Measurements from ENCODE around the gene EMID1. TPM values are rescaled to one million over a fixed set of nuclear protein-coding genes. Genes with fewer than 3 reads are reported as not detected.
A peak's percentile ranks its signal among the peaks of the same experiment; 100 is the strongest.

Gene EMID1
- total RNA-seq, 3 donors from 2014 or later, result 1.1 to 4.6 (median 2.3) TPM

- Histone ChIP-seq H3K27ac (peak overlapping the region; percentile 98 to 99), H3K4me1 (peaks cover 7 to 11% of the 10 kb centered on the region in 2 donors), H3K4me3 (peak overlapping the region; percentile 77 to 95 (median 95)), H3K36me3 (no peaks in the 10 kb centered on the region), H3K9me3 (no peaks in the 10 kb centered on the region), H3K27me3 (no peaks in the 10 kb centered on the region)
- DNase-seq (ENCODE audit: low spot score in 2 of 2), result no peak
- intact Hi-C loops (cut with DNase I; ENCODE audit: low total_unique reads), result no loop called here
- TF ChIP-seq POLR2A (IDR thresholded peaks at IDR 0.05) (no peak), CTCF (IDR thresholded peaks at IDR 0.05) (no peak), POLR2AphosphoS5 (IDR thresholded peaks at IDR 0.05) (no peak)
Observed at GRCh38 chr22:29266564-29267461, 61.1 kb downstream of the EMID1 start.

GRCh38 chr22:29267462-29267857, 61.8 kb downstream of the EMID1 start:
- no peaks in the 10 kb centered on the region for H3K9me3 ChIP-seq
- no peak for DNase-seq (ENCODE audit: low spot score in 2 of 2)
- H3K27me3 ChIP-seq, result no peaks in the 10 kb centered on the region
- TF ChIP-seq POLR2A (IDR thresholded peaks at IDR 0.05), result no peak
- no peak for TF ChIP-seq CTCF (IDR thresholded peaks at IDR 0.05)
- no peak for TF ChIP-seq POLR2AphosphoS5 (IDR thresholded peaks at IDR 0.05)
- peak overlapping the region; percentile 98 to 99 for H3K27ac ChIP-seq
- H3K4me1 ChIP-seq, result peaks cover 7 to 16% of the 10 kb centered on the region in 2 donors
- intact Hi-C loops (cut with DNase I; ENCODE audit: low total_unique reads), result no loop called here
- peak overlapping the region; percentile 77 to 95 (median 95) for H3K4me3 ChIP-seq
- H3K36me3 ChIP-seq, result no peaks in the 10 kb centered on the region

- TF ChIP-seq CTCF (IDR thresholded peaks at IDR 0.05) (peak in 2 of 3 donors; percentile 32 to 33), POLR2A (IDR thresholded peaks at IDR 0.05) (peak; percentile 86), POLR2AphosphoS5 (IDR thresholded peaks at IDR 0.05) (peak; percentile 89 to 98 (median 95))
- DNase-seq (ENCODE audit: low spot score in 2 of 2), result peak; percentile 91 to 94
- Histone ChIP-seq H3K27me3 (no peaks in the 10 kb centered on the region), H3K4me1 (peaks cover 7 to 16% of the 10 kb centered on the region in 2 donors), H3K36me3 (no peaks in the 10 kb centered on the region), H3K4me3 (peak within 1 kb of the TSS; percentile 77 to 95 (median 95)), H3K27ac (peak within 1 kb of the TSS; percentile 98 to 99), H3K9me3 (no peaks in the 10 kb centered on the region)
- intact Hi-C loops (cut with DNase I; ENCODE audit: low total_unique reads), result no loop called here
Observed at GRCh38 chr22:29267858-29268510, 62.3 kb downstream of the EMID1 start, which contains the start of the genes EWSR1 and RHBDD3. EWSR1 (plus strand) TSS chr22:29268268; CDS start chr22:29268337, 69 bp downstream. RHBDD3 (minus strand) TSS chr22:29267981; CDS start chr22:29265626, 2,355 bp downstream.

- Histone ChIP-seq H3K9me3 (no peaks in the 10 kb centered on the region), H3K27ac (peak overlapping the region; percentile 98 to 99), H3K4me1 (peaks cover 7 to 16% of the 10 kb centered on the region in 2 donors), H3K27me3 (no peaks in the 10 kb centered on the region), H3K36me3 (no peaks in the 10 kb centered on the region), H3K4me3 (peak overlapping the region; percentile 77 to 95 (median 95))
- intact Hi-C loops (cut with DNase I; ENCODE audit: low total_unique reads), result no loop called here
- peak in 1 of 2 donors; percentile 42 for DNase-seq (ENCODE audit: low spot score in 2 of 2)
- no peak for TF ChIP-seq POLR2A (IDR thresholded peaks at IDR 0.05)
- no peak for TF ChIP-seq CTCF (IDR thresholded peaks at IDR 0.05)
- no peak for TF ChIP-seq POLR2AphosphoS5 (IDR thresholded peaks at IDR 0.05)
Observed at GRCh38 chr22:29268511-29269229, 63.0 kb downstream of the EMID1 start.
